ENCODE results near the gene SLC39A11. TPM values are rescaled to one million over a fixed set of nuclear protein-coding genes. Genes with fewer than 3 reads are reported as not detected.
"Not testable (repeated sequence)": the region's sequence is repeated elsewhere in the genome, so short reads cannot be mapped to it uniquely, and the experiment has no call there.

SLC39A11 gene
- polyA plus RNA-seq, 5 donors: 13.8 to 20.5 (median 15.6) TPM

DNA sequence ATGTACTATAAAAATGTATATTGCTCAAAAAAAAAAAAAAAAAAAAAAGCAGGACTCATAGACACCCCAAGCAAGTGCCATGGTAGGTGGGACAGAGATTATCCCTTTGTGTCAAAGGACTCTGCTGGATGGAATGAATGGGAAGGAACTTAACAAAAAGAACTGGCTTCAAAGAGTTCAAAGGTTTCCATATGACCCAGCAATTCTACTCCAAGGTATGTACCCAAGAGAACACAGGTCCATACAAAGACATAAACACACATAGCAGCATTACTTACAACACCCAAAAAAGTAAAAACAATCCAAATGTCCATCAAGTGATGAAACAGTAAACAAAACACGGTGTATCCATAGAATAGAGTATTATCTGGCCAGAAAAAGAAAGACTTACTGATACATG is 255.2 kb downstream of the SLC39A11 start:
- DNase-seq: no peak

GRCh38 chr17:72833128-72833765 is 259.2 kb downstream of the SLC39A11 start:
- DNase-seq: no peak

GRCh38 chr17:72832306-72832705 is 260.2 kb downstream of the SLC39A11 start:
- DNase-seq: no peak

DNA sequence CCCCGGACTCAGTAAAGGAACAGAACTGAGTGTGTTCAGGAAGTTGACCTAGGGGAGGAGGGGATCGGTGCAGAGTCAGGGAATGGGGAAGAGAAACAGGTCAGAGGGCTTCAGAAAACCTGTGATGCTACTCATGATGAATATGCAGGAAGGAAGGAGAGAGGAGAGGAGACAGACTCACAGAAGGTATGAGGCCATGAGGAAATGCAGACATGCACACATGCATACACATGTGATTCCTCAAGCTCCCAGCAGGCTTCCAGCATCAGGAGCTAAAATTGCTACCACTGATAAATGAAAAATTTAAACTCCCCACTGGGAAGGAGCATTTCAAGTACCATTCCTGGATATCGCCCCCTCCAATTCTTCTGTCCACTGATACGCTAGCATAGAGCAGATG is 262.6 kb downstream of the SLC39A11 start:
- no peak for DNase-seq

DNA sequence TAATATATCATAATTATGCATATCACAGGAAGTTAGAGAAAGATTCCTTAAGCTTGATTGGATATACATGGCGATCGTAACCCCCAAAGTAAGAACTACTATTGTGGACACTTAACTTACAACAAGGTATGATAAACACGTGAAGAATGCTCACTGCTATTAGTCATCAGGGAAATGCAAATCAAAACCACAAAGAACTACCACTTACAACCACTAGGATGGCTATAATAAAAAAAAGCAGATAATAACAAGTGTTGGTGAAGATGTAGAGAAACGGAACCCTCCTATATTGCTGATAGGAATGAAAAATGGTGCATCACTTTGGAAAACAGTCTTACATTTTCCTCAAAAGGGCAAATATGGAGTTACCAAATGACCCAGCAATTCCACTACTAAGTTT is 265.9 kb downstream of the SLC39A11 start:
- no peak for DNase-seq

DNA sequence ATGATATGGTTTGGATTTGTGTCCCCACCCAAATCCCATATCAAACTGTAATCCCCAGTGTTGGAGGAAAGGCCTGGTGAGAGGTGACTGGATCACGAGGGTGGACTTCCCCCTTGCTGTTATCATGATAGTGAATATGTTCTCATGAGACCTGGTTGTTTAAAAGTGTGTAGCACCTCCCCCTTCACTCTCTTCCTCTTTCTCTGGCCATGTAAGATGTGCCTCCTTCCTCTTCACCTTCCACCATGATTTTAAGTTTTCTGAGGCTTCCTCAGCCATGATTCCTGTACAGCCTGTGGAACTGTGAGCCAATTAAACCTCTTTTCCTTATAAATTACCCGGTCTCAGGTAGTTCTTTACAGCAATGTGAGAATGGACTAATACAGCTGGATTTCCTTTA is 266.4 kb downstream of the SLC39A11 start:
- DNase-seq: not testable (repeated sequence)

DNA sequence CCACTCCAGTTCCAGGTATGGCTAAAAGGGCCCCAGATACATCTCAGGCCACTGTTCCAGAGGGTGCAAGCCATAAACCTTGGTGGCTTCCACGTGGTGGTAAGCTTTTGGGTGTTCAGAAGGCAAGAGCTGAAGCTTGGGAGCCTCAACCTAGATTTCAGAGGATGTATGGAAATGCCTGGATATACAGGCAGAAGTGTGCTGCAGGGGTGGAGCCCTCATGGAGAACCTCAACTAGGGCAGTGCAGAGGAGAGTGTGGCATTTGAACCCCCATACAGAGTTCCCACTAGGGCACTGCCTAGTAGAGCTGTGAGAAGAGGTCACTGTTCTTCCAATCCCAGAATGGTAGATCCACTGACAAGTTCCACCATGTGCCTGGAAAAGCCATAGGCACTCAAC is 267.3 kb downstream of the SLC39A11 start:
- no peak for DNase-seq

DNA sequence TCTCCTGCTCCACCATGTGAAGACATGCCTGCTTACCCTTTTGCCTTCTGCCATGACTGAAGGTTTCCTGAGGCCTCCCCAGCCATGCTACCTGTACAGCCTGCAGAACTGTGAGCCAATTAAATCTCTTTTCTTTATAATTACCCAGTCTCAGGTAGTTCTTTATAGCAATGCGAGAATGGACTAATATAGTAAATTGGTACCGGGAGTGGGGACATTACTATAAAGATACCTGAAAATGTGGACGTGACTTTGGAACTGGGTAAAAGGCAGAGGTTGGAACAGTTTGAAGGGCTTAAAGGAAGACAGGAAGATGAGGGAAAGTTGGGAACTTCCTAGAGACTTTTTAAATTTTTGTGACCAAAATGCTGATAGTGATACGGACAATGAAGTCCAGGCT is 268.2 kb downstream of the SLC39A11 start:
- DNase-seq: not testable (repeated sequence)

DNA sequence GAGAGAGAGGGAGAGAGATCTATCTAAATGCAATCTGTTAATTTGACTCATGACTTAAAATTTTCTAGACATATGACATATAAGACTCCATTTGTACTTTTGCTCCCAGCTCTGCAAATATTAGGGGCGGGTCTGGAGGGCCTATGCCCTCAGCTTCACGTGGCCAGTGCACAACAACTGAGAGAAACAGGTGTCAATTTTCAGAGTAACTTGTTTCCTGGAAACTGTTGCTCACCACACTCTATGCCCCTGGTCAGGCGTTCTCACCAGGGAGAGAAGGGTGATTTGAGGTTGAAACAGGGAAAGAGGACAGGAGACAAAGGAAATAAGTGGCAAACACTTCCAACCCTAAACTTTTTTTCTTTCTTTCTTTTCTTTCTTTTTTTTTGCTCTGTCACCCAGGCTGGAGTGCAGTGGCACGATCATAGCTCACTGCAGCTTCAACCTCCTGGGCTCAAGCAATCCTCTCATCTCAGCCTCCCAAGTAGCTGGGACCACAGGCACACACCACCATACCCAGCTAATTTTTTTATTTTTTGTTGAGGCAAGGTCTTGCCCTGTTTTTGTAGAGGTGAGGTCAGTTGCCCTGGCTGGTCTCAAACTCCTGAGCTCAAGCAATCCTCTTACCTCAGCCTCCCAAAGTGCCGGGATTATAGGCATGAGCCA is 270.0 kb downstream of the SLC39A11 start:
- peak in 1 of 2 donors; percentile 2 for DNase-seq

GRCh38 chr17:72816406-72816805 is 276.1 kb downstream of the SLC39A11 start:
- no peak for DNase-seq

GRCh38 chr17:72813481-72813880 is 279.0 kb downstream of the SLC39A11 start:
- DNase-seq: no peak

DNA sequence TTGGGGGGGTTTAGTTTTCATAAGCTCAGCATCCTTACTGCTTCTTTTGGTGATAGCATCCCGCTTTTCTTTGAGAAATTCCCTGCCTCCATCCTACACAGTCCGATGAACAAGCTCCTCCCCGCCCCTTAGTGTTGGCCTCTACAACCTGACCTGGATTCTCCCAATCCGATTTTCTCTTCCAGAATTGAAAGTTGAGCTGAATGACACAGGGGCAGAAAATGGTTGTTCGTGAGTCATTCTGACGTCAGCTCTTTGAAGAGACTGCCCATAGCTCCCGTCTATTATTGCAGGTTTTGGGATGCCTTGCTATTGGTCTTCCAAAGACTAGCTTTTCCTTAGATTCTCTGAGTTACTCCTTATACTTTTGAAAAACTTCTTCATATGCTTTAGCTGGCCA is 279.7 kb downstream of the SLC39A11 start:
- DNase-seq: no peak

- DNase-seq: no peak
Observed at GRCh38 chr17:72811976-72812687, 280.4 kb downstream of the SLC39A11 start.

GRCh38 chr17:72810991-72811508 is 281.4 kb downstream of the SLC39A11 start:
- DNase-seq: no peak

DNA sequence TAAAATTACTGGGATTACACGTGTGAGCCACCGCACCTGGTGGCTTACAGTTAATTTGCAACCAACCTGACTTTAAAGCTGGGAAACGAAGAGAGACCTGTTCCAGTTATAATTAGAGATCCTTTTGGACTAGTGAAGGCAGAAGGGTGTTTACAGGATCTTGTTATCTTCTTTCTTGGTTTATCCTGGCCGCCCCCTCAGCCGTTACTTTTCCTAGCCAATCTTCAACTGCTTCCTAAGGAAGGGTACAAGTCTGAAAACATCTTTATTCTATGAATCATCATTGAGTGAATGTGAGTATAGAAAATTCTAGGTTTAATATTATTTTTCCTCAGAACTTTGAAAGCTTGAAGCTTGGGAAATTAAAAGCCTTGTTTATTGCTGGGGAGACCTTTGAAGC is 286.5 kb downstream of the SLC39A11 start:
- no peak for DNase-seq

DNA sequence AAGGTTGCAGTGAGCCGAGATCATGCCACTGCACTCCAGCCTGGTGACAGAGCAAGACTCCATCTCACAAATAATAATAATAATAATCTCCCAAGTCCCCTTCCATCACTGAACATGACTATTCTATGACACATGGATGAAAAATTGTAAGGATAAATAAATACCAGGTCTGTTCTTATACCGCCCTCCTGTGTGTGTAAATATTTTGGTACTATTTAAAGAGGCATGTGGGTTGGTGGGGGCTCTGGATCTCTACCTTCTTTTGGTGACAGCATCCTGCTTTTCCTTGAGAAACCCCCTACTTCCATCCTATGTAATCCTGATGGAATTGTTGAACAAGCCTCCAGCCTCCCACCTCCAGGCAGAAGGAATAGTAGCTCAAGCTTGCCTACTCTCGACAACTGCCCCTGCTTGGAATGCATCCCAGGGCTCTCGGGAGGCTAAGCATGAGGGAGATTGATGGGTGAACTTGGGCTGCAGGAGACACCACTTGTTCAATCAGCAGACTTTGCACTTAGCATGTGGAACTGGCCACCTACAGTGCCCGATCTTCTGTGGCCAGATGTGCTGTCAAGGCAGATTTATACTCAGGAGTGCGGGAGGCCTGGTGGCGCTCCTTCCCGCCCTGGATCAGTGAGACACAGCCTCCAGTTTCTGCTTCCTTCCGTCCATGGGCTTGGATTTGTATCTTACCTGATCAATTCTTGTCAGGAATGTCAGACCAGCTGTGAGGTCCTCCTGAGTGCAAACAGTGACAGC is 287.4 kb downstream of the SLC39A11 start:
- DNase-seq: no peak

GRCh38 chr17:72802726-72803125 is 289.8 kb downstream of the SLC39A11 start:
- DNase-seq: no peak

DNA sequence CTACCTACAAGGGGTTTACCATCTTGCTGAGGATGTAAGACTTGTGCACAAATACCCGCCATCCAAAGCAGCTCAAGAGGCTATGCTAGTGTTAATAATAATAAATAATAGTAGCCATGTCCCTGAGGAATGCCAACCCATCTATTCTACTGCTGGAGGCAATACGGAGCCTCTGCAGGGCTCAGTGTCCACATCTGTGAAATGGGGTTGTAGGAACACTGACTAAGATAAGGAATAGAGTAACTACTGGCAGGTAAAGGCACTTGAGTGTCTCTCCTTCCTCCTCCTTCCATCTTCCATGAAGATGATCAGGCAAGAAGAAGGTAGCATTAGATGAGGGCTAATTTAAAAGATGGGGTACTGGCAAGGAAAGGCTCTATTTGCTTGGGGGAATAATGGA is 295.3 kb downstream of the SLC39A11 start:
- no peak for DNase-seq

GRCh38 chr17:72795941-72796340 is 296.5 kb downstream of the SLC39A11 start:
- DNase-seq: no peak

GRCh38 chr17:72794152-72794551 is 298.3 kb downstream of the SLC39A11 start:
- DNase-seq: no peak

- no peak for DNase-seq
Observed at GRCh38 chr17:72792771-72793170, 299.7 kb downstream of the SLC39A11 start.

GRCh38 chr17:72790190-72790589 is 302.3 kb downstream of the SLC39A11 start:
- DNase-seq: no peak

All from right lung (tissue), 5 donors.